CD4-positive, alpha-beta T cell treated with Interleukin-17A for 4 hours (primary cell): ENCODE results near the gene U2AF2.

Source experiments
- DNase-seq: peaks from one replicate; pipeline ENCODE4 v3.0.0-alpha.2; 2020; ENCODE audit warnings: mixed read lengths

U2AF2 gene

DNA sequence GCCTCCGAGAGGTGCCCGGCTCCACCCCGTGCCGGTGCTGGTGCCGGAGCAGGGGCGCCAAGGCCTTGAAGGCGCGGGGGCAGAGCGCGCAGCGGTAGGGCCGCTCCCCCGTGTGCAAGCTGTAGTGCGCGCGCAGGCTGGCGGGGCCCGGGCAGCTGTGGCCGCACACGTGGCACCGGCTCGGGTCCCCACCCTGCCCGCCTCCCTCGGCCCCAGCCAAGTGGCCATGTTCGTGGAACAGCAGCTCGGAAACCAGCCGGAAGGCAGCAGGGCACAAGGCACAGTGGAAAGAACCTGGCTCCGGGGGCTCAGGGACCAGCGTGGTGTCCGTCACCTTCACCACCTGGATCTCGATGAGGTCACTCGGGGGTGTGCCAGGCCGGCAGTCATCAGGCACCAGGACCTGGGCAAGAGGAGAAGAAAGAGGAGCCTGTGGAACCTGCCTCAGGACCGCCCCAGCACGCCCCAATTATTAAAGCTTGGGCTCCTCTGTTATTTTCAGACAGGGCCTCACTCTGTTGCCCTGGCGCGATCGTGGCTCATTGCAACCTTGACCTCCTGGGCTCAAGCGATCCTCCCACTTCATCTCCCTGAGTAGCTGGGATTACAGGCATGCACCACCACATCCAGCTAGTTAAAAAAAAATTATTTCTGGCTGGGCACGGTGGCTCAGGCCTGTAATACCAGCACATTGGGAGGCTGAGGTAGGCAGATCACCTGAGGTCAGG lies 32.4 kb upstream of the U2AF2 start:
- DNase-seq = no peak

DNA sequence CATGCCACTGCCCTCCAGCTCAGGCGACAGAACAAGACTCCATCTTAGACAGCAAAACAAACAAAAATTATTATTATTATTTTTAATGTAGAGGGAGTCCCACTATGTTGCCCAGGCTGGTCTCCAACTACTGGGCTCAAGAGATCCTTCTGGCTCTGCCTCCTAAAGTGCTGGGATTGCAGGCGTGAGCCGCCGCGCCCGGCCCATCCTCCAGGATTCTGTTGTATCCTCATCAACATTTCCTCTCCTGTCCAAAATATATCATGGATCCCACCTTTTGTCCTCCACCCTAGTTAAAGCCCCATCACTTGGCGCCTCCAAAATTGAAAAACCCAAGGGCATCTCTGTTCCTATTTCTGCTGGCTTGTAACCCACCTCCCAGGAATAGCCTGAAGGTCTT lies 31.7 kb upstream of the U2AF2 start:
- no peak for DNase-seq

DNA sequence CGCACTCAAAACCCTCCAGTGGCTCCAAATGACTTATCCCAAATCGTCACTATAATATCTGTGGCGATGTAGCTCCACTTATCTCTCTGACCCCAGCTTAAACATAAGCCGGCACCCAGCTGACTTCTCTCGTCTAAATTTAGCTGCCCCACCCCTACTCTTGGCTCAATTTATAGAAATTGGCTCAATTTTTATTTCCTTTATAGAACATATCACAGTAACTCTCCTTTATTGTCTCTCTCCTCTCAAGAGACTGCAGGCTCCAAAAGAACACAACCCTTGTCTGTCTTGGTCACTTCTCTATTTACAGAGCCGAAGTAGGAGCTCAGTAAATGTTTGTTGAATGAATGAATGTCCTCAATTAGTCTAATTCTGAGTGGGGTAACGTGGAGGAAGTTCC lies 31.3 kb upstream of the U2AF2 start:
- DNase-seq = no peak

DNA sequence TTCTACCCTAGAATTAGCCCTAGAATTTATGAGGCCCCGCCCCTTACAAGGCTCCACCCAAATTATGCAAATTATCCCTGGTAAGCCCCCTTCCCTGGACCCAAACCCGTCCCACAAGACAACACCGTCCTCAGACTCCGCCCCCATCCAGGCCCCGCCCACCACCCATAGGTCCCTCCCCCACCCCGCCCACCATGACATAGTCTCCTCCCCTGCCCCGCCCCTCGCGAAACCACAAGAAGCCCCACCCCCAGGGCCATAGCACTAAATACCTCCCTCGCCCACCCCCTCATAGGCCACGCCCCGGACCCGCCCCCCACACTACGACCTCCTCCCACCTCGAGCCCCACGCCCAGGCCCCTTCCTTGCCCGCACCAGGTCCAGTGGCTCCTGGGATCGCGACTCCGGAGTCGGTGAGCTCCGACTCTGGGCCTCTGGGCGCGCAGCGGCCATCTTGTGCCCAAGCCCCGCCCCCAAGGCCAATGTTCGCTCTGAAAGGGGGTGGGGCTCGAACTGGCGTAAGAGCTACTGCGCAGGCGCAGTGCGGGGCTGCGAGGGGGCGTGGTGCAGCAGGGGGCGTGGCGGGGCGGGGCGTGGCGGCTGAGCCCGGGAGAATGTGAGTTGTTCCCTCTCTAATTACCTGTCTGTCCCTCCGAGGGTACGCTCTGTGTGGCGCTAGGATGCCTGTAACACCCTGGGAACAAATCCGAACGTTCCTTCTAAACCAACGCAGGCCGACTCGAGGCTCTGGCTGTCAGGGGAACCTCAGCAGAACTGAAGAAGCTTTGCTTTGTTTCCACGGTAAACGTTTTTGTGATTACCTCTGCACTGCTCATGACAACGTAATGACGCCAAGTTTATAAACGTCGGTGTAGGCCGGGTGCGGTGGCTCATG lies 30.5 kb upstream of the U2AF2 start, which contains the start of gene ZNF784:
Gene ZNF784 (minus strand): TSS at position 458 of the 895 bp plus-strand sequence. CDS start 5 bp downstream, at position 453.
- DNase-seq = peak; percentile 93

DNA sequence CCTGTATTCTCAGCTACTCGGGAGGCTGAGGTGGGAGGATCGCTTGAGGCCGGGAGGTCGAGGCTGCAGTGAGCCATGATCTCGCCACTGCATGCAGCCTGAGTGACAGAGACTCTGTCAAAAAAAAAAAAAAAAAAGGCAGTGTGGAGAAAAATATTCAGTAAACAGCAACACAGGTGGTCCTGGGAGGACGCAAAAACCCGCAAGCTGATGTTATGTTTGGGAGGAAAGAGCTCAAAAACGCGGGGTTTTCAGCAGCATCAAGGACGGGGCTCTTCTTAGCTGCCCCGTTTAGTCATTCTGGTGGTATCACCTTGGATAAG lies 29.9 kb upstream of the U2AF2 start:
- DNase-seq = no peak

DNA sequence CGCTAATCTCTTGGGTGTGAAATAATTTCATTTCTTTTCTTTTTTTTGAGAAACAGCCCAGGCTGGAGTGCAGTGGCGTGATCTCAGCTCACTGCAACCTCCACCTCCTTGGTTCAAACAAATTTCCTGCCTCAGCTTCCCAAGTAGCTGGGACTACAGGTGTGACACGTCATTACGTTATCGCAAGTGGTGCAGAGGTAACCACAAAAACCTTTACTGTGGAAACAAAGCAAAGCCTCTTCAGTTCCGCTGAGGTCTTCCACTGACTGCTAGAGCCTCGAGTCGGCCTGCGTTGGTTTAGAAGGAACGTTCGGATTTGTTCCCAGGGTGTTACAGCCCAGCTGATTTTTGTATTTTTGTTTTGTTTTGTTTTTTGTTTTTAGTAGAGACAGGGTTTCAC lies 28.5 kb upstream of the U2AF2 start:
- peak; percentile 71 for DNase-seq

DNA sequence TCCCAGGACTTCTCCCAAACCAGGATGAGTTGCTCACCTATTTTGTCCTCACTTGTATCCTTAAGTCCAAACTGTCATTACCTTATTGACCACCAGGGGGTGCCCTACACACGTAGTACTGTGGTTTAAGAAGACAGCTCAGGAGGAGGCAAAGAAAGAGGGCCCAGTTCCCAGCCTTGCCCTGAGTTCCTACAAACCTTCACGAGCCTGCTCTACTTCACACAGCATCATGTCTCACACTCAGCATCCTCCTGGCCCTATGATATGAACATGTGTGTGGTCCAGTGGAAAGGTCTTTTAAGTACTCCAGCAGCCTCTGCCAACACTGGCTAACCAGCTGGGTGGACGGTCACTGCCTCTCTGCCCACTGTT lies 22.4 kb upstream of the U2AF2 start:
- peak; percentile 93 for DNase-seq

DNA sequence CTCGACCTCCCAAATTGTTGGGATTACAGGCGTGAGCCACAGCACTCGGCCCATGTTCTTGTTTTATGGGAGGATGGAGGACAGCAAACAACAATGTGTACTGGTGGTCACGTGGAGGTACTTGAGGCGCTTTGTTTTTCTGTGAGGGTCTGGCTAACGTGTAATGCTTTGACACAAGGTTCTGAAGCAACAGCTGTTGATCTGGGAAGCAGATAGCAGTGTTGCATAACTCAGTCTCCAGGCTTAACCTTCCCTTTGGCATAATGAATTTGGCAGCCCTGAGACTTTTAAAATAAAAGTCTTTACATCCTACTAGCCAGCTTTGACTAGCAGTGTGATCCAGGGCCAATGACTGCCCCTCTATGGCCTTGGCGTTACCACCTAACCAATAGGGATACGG lies 21.0 kb upstream of the U2AF2 start:
- DNase-seq = no peak

DNA sequence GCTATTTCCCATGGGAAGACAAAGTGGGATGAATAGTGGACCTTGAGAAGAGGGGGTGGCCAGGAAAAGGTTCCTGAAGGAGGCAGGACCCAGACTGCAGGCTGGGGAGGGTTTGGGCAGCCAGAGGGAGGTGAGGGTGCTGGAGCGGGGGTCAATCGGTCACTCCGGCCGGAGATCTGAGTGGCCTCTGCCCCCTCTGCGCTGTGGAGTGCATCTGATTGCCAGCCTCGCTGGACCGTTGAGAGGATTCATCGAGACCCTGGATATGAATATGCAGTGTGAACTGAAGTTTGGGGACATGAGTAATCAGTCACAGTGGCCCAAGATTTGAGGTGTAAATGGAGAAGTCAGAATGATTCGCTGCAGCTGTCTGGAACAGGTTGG lies 19.5 kb upstream of the U2AF2 start:
- no peak for DNase-seq

DNA sequence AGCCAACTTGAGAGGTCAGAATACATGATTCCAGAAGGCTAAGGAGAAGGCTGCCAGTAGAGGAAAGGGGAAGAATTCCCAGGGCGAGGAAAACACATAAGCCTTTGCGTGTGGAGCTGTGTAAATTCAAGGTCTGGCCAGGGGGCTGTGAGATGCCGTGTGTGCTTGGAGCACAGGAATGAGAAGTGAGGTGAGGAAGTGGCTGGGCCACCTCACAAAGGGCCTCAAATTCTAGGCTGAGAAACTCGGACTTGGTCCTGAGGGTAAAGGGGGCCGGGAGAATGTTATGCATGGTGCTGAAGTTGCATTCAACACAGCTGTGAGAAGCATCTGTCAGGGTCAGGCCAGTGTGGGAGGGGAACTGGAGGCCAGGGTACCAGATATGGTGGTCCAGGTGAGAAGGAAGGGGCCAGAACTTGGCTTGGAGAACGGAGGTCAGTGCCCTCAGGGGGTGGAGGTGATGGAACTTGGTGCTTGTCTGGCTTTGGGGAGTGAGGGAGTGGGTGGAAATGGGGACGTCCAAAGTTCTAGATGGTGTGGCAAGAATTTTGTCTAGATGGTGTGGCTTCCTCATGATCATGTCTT lies 18.9 kb upstream of the U2AF2 start:
- DNase-seq = no peak

DNA sequence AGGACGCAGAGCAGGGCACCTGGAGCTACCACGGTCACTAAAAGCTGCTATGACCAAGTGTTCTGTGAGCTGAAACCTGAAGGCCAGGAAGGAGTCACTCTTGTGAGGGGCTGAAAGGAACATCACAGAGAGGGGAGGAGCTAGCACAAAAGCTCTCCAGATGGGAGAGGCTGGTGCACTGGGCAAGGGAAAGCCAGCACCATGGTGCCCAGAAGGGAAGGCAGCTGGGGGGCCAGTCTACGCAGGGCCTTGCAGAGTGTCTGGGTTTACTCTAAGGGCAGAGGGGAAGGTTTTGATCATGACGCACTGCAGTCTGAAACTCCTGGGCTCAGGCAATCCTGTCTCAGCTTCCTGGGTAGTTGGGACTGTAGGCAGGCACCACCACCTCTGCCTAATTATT lies 18.1 kb upstream of the U2AF2 start:
- no peak for DNase-seq

DNA sequence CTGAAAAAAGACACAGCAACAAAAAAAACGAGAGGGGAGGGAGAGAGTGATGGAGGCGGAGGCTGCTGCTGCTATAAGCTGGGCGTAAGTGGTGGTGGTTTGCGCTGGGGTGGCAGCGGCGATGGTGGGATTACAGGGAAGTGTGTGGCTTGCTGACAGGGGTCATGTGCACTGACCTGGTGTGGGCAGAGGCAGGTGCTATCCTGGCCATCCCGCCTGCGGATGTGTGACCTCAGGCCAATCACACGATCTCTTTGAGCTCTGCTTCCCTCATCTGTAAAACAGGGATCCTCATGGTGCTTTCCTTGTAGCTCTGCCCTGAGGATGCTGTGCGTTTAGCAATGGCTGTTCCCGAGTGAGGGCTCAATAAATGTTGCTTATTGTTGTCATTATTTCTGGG lies 17.3 kb upstream of the U2AF2 start:
- no peak for DNase-seq

DNA sequence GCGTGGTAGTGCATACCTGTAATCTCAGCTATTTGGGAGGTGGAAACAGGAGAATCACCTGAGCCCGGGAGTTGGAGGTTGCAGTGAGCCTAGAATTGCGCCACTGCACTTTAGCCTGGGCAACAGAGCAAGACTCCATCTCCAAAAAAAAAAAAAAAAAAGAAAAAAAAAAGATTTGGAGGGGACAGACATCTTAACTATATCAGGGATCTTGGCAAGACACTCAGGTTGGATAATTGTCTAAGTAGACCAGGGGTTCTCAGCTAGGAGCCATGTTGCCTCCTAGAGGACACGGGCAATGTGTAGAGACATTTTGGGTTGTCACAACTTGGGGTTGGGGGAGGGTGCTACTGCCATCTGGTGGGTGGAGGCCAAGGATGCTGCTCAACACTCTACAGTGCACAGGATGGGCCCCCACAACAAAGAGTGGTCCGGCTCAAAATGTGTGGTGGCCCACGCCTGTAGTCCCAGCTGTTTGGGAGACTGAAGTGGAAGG lies 15.9 kb upstream of the U2AF2 start:
- DNase-seq = peak; percentile 61

DNA sequence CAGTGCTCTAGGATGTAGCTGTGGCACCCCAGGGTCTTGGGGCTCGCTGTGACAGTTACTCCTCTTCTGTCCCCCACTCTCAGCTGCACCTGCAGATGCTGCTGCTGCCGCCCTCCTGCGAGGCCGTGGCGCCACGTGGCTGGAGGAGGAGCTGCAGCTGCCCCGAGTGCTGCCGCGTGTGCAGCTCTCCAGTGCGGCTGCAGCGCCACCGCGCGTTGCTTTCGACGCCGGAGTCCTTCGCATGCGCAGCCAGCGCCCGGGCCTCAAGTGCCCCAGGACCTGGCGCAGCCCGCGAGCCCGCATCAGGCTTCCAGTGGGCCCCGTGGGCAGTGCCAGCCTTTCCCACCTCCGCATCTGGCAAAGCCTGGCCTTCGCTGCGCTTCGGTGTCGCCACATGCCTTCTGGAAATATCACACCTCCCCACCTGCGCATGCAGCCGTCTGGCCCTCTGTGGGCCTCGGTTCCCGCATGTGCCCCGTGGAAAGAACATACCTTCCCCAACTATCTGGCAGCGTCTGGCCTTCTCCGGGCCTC lies 14.7 kb upstream of the U2AF2 start:
- peak; percentile 81 for DNase-seq

DNA sequence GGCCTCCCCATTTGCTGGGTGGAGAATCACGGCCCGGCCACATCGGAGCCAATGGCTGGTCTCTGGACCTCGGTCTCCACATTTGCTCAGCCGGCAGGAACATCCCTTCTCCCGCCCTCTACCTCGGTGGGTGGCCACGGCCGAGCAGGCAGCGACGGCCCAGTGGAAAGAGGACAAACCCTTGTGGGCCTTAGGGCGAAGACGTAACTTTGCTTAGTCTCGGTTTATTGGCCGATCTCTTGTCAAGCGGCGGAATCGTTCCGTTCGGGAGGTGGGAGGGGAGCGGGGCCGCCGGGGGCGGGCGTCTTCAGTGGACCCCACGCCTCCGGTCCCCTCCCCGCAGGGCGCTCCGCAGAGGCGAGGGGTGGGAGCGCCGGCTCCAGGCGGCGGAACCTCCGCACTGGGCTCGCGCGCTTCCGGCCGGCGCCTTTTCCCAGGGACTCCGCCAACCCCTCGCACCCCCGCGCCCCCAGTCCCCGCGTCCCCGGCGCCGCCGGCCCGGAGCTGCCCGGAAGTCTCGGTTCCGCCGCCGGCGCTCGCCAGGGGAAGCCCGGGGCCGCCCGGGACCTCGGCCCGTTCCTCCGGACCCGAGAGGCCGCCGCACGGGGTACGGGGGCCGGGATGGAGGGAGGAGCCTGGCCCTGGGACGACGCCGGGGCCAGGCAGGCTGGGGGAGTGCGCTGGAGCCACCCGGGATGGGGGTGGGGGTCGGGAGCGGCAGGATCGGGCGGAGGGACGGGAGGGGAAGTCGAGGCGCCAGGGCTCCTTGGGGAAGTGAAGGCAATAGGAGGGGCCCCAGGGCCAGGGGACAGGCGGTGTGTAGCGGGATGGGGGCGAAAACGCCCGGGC lies 14.0 kb upstream of the U2AF2 start, which contains the start of gene ZNF580:
Gene ZNF580 (plus strand): TSS at position 426 of the 849 bp plus-strand sequence. CDS start 1,507 bp downstream, outside the sequence.
- peak; percentile 67 for DNase-seq

DNA sequence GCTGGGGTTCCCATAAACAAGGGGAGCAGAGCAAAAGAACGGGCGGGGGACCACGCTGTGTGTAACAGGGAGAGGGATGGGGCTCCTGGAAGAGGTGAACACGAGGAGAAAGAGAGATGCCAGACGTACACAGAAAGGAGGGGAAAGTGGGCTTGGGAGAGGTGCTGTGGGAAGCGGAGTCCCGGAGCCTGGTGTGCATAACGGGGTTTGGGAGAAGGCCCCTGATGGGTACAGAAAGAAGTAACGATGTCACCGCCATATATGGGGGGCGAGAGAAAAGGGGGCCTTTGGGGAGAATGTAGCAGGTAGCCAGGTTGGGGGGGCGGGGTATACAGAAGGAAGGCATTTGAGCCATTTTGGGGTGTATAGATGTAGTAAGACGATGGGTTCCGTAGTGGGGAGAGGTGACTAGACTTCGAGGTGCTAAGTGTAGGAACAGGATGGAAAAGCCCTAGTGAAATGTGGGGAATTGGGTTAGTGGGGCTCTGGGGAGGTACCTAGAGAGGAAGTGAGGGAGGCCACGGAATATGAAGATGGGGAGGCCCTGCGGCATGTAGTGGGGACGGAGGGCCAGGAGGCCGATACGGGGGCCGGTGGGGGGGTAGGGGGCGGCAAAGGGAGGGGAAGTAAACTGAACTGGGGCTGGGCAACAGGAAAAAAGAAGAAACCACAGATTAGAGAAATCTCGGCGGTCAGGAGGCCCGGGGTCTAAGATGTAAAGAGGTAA lies 13.2 kb upstream of the U2AF2 start:
- DNase-seq = peak; percentile 52

DNA sequence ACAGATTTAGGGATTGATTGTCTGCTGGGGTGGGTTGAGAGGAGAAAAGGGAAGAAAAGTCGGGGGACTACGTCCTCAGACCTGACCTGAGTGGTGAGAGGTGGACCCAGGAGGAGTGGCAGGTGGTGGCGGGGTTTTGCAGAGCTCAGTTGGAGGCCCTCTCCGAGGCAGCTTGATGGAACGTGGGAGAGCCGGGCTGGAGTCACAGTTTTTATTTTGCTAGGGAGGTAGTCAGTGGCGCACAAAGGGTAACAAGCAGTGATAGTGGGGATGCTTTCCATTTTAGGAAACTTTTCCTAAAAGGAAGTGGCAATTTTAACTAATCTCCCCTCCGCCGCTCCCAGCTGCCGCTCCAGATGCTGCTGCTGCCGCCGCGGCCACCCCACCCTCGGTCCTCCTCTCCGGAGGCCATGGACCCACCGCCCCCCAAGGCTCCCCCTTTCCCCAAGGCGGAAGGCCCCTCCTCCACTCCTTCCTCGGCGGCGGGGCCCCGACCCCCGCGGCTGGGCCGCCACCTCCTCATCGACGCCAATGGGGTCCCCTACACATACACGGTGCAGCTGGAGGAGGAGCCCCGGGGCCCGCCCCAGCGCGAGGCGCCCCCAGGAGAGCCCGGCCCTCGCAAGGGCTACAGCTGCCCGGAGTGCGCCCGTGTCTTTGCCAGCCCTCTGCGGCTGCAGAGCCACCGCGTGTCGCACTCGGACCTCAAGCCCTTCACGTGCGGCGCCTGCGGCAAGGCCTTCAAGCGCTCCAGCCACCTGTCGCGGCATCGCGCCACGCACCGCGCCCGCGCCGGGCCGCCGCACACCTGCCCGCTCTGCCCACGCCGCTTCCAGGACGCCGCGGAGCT lies 12.5 kb upstream of the U2AF2 start:
- DNase-seq = peak; percentile 50

DNA sequence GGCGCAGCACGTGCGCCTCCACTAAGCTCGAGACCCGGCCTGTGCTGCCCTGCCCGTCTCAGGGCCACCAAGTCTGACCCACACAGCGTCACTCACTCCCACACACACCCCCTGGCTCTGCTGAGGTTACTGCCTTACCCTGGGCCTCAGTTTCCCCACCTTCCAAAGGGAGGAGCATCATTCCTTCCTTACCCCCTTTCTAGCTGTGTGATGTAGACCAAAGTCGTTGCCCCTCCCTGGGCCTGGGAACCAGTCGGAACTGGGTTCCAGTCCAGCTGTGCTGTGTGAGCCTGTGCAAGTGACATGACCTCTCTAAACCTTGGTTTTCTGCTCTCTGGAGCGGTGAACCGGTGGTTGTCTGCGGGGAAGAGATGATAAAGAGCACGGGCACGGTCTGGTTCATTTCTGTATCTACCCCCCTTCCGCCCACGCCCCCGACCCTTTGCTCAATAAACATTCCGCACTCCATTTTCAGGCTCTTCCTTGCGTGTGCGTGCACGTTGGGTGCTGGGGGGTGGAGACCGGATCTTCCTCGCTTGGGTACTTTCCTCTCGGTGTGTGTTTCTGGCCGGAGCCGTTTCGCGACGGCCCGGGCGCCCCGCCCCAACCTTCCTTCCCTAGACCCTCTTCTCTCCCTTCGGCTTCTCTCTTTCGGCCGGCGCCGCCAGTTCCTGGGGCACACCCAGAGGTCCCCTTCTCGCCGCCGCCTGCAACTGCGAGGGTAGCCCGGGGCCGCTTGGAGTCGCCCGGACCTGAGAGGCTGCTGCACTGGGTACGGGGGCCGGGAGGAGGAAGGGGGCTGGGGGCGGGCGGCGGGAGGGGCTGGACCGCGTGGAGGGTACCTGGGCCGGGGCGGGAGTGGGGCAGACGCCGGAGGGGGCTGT lies 11.6 kb upstream of the U2AF2 start, which contains the start of gene ZNF581:
Gene ZNF581 (plus strand): TSS at position 647 of the 884 bp plus-strand sequence. CDS start 923 bp downstream, outside the sequence.
- DNase-seq = peak; percentile 83

DNA sequence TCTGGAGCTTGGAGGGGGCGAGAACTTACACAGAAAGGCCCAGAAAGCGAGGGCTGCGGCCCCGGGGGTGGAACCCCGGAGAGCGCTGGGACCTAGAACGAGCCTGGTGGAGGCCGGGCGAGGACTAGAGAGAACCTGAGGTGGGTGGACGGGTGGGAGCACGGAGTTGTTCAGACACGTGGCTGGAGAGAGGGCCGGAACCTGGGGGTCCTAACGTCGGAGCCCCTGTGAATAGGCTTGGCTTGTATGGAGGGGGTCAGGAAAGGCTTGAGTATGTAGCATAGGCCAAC lies 11.0 kb upstream of the U2AF2 start:
- no peak for DNase-seq
